ENCODE data around the gene YPEL4.

Gene YPEL4

GRCh38 chr11:57596266-57596885, 53.3 kb downstream of the YPEL4 start:
- H3K4me3 ChIP-seq (ENCODE audit: low read depth, low read length), result no peak overlapping the region

Measured in iPS-11a (cell line).